Lower leg skin (tissue), 4 donors: ENCODE measurements around the gene PDZD2. TPM values are rescaled to one million over a fixed set of nuclear protein-coding genes. Genes with fewer than 3 reads are reported as not detected.

Experiments used
- DNase-seq, 2 donors: peaks; one replicate each; pipeline ENCODE4 v3.0.0-alpha.2; 2019; ENCODE audit warnings: low spot score in 2 of 2
- H3K4me3 ChIP-seq: fragments of 200-600 bp; sonication (generic); 2 replicates; pipeline ENCODE4 v1.5.1; 2017; ENCODE audit warnings: mild to moderate bottlenecking, low read depth; ENCODE audit not compliant: poor library complexity, severe bottlenecking
- POLR2A ChIP-seq, 2 donors: fragments of 450-650 bp; IDR thresholded peaks; one replicate each; pipeline ENCODE4 v1.6.1; 2016 to 2017; ENCODE audit warnings: antibody characterized with exemption in 2 of 2, mild to moderate bottlenecking in 1 of 2, moderate library complexity in 1 of 2
- WGBS, 2 donors: methylation state at CpG; one replicate each; pipeline ENCODE4 v1.1.5; 2018; 5-methylcytosine and 5-hydroxymethylcytosine counted together
- intact Hi-C: fragments of 100-400 bp; cut with DNase I; formaldehyde crosslinking; loops from one replicate; pipeline ENCODE4 v1.15.0; 2023; ENCODE audit warnings: low total_unique reads
- total RNA-seq, 4 donors: library from RNA; depleted of rRNA; stranded (reverse); fragments of >200 nt; gene quantifications; one replicate each; pipeline ENCODE4 v1.1.0, GENCODE V29; 2016
- TF ChIP-seq, protein P1 (sequence below), 3 donors: fragments of 450-650 bp; IDR thresholded peaks; one replicate each; pipeline ENCODE4 v1.5.1; 2016; ENCODE audit warnings: antibody characterized with exemption in 3 of 3, mild to moderate bottlenecking in 3 of 3, moderate library complexity in 2 of 3

Gene PDZD2
- total RNA-seq, 4 donors from 2014 or later: 102 to 150 (median 116) TPM

DNA sequence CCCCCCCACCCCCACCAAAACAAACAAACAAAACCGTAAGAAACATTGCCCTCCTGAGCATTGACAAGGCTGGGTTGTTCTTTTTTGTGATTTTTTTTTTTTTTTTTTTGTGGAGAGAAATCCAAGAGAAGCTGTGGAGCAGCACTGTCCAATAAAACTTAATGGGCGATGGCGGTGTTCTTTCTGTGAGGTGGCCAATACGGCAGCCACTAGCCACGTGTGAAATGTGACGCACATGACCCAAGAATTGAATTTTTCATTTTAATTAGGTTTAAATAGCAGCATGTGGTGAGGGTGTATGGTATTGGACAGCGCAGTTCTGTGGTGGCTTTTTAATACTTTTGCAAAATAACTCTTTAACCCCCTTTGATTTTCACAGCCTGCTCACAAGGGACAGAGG, 251.1 kb downstream of the PDZD2 start:
- DNase-seq: no peak

DNA sequence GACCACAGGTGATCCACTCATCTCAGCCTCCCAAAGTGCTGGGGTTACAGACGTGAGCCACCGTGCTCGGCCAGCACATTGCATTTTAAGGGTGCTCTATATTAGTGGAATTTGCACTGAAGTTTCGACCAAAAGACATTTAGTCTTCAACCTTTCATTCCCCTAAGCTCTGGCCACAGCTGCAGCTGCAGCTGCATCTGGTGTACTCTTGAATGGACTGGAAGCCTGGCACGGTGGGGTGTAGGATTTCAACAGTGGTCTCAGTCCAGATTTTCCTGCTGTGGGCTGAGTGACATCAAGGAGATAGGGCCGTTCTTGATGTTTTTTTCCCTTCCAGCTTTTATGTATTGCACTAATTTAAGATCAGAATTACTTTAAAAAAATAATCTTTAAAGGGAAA, 255.2 kb downstream of the PDZD2 start:
- no peak for TF ChIP-seq POLR2A (IDR thresholded peaks at IDR 0.05)
- TF ChIP-seq, protein P1, sequence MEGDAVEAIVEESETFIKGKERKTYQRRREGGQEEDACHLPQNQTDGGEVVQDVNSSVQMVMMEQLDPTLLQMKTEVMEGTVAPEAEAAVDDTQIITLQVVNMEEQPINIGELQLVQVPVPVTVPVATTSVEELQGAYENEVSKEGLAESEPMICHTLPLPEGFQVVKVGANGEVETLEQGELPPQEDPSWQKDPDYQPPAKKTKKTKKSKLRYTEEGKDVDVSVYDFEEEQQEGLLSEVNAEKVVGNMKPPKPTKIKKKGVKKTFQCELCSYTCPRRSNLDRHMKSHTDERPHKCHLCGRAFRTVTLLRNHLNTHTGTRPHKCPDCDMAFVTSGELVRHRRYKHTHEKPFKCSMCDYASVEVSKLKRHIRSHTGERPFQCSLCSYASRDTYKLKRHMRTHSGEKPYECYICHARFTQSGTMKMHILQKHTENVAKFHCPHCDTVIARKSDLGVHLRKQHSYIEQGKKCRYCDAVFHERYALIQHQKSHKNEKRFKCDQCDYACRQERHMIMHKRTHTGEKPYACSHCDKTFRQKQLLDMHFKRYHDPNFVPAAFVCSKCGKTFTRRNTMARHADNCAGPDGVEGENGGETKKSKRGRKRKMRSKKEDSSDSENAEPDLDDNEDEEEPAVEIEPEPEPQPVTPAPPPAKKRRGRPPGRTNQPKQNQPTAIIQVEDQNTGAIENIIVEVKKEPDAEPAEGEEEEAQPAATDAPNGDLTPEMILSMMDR (IDR thresholded peaks at IDR 0.05): no peak
- intact Hi-C loops: no loop called here
- H3K4me3 ChIP-seq: no peak overlapping the region
- WGBS, 2 donors: 86 to 92% methylated on average over 6 of the region's 6 CpGs
- DNase-seq: no peak

More for the DNA sequence above, 251.1 kb downstream of the PDZD2 start:
- WGBS, 2 donors: 51 to 60% methylated on average over 7 of the region's 7 CpGs
- no peak for TF ChIP-seq POLR2A (IDR thresholded peaks at IDR 0.05)
- TF ChIP-seq, protein P1 (IDR thresholded peaks at IDR 0.05): no peak
- intact Hi-C loops: no loop called here
- H3K4me3 ChIP-seq: no peak overlapping the region

DNA sequence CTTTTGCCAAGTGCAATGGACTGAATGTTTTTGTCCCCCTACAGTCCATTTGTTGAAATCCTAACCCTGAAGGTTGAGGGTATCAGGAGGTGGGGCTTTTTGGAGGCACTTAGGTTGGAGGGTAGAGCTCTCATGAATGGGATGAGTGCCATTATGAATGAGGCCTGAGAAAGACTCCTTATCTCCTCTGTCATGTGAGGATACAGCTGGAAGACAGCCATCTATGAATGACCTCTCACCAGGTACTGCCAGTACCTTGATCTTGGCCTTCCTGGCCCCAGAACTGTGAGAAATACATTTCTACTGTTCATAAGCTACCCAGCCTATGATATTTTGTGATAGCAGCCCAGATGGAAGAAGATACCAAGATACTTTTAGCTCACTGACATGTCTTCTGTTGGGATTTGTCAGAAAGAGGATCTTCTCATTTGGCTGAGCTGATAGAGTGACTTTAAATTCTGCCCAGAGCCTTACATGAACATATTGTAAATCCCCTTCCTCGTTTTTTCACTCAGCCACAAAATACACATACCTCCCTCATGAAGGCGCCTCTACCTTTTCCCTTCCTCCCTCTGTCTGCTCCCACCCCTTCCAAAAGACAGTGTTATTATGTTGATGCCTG, 256.4 kb downstream of the PDZD2 start:
- no peak for TF ChIP-seq POLR2A (IDR thresholded peaks at IDR 0.05)
- TF ChIP-seq, protein P1 (IDR thresholded peaks at IDR 0.05): no peak
- intact Hi-C loops: no loop called here
- 87 to 89% methylated on average over 2 of the region's 2 CpGs for WGBS, 2 donors
- H3K4me3 ChIP-seq: no peak overlapping the region
- no peak for DNase-seq

DNA sequence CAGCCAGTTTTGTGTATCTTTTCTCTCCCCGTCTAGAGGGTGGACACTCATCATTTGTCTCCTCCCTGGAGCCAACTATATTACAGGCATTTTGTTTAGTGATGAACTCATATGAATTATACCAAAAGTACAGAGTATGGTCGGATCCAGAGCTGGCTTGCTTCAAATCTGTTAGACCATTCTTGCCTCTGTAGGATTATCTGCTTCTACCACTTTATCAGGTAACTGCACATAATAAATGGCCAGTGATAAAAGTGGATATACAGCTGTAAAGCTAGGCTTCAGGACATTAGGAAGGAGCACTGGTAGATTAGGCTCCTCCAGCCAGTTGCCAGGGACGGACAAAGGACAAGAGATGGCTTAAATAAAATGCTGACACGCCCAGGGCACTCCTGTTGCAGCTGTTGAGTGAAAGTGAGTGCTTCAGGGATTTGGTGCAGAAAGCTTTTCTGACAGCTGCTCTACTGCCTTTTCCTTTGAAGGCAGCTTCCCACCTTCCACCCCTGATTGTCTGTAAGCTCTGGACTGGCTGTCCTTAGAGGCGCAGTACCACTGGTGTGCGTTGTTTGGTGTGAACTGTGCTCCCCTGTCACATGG, 259.2 kb downstream of the PDZD2 start:
- no peak for DNase-seq
- intact Hi-C loops: no loop called here
- no peak for TF ChIP-seq POLR2A (IDR thresholded peaks at IDR 0.05)
- TF ChIP-seq, protein P1 (IDR thresholded peaks at IDR 0.05): no peak
- H3K4me3 ChIP-seq: no peak overlapping the region
- 75 to 76% methylated on average over 6 of the region's 6 CpGs for WGBS, 2 donors

DNA sequence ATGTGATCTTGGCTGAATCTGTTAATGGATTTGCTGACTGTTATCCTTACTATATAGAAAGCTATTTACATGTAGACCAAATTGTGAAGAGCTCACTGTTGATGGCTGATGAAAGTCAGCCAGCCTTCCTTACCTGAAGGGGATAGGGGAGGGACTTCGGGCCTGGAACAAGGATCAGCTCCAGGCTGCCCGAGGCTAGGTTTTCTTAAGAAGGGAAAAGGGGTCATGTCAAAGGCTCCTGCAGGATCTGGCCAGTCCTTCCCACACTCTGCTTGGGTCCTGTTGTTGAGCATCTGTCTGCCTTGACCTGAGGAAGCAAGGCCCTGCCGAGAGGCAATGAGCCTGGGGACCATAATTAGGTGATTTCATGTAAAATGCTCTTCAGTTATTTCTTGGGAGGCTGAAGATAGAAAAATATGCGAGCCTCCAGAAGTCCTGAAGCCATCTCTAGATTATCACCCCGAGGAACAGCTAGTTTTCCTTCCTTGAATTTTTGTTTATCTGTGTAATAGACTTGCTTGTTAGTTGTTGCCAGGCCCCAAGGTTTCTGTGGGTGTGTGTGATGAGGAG, 261.4 kb downstream of the PDZD2 start:
- H3K4me3 ChIP-seq: no peak overlapping the region
- TF ChIP-seq POLR2A (IDR thresholded peaks at IDR 0.05): no peak
- TF ChIP-seq, protein P1 (IDR thresholded peaks at IDR 0.05): no peak
- DNase-seq: no peak
- 73 to 80% methylated on average over 5 of the region's 5 CpGs for WGBS, 2 donors
- intact Hi-C loops: no loop called here
